GM23248 (cell line): ENCODE data around the gene SLC7A1.

ENCODE experiments used
- EZH2 ChIP-seq: fragments of 200-600 bp; sonication (generic); IDR thresholded peaks from 2 replicates; pipeline ENCODE4 v1.6.1; 2018; ENCODE audit warnings: antibody characterized with exemption, mild to moderate bottlenecking; ENCODE audit not compliant: insufficient read depth, poor library complexity, severe bottlenecking
- EZH2phosphoT487 ChIP-seq: fragments of 200-600 bp; sonication (generic); IDR thresholded peaks from 2 replicates; pipeline ENCODE4 v1.6.1; 2018; ENCODE audit warnings: antibody characterized with exemption, moderate library complexity, mild to moderate bottlenecking, low read depth; ENCODE audit not compliant: insufficient read depth

DNA sequence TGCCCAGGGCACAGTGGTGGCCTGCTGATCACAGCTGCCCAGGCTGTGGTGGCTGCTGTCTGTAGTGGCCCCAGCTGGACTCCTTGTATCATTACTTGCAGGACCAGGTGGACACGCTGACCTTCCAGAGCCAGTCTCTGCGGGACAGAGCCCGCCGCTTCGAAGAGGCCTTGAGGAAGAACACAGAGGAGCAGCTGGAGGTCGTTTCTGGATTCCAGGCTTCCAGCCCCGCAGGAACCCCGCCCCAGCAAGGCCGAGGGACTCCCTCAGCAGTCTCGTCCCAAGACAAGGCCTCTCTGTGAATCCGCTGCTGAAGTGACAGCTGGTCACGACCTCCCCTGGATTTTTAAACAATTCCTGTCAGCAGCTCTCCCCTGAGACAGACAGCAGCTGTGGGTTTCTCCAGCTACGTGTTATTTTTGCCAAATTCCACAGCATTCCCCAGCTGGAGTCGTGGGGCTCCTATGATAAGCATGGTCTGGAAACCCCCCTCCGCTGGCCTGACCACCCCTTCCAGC is 98.3 kb downstream of the SLC7A1 start:
- no peak for TF ChIP-seq EZH2
- no peak for TF ChIP-seq EZH2phosphoT487
